OCI-LY7 (cell line): Measurements from ENCODE around the gene CLCN4. TPM values are rescaled to one million over a fixed set of nuclear protein-coding genes. Genes with fewer than 3 reads are reported as not detected.
A peak's percentile ranks its signal among the peaks of the same experiment; 100 is the strongest.

ENCODE experiments used
- BruUV-seq: library from RNA; stranded (reverse); fragments of 400-500 nt; replicated peaks from 2 replicates; lab custom pipeline; 2021; lab: Mats Ljungman, UMichigan
- CTCF ChIA-PET: fragments of 300-600 bp; sonication (Branson Sonifier 250); formaldehyde crosslinking; loops from one replicate; lab custom pipeline; 2022; ENCODE audit warnings: antibody characterized with exemption; ENCODE audit not compliant: unreplicated experiment; lab: Charles Lee
- POLR2A ChIA-PET: fragments of 300-600 bp; sonication (Branson Sonifier 250); formaldehyde crosslinking; loops from one replicate; lab custom pipeline; 2022; ENCODE audit warnings: antibody characterized with exemption; lab: Charles Lee
- DNase-seq: peaks from one replicate; pipeline ENCODE4 v3.0.0-alpha.2; 2015; ENCODE audit warnings: low spot score
- H2AFZ ChIP-seq: fragments of 200-600 bp; sonication (generic), shearing (Covaris generic); 2 replicates; pipeline ENCODE4 v1.6.1; 2014; ENCODE audit warnings: mild to moderate bottlenecking, antibody characterized with exemption, low read length, moderate library complexity
- H3K27ac ChIP-seq: fragments of 200-600 bp; sonication (generic); 2 replicates; pipeline ENCODE4 v1.5.1; 2014; ENCODE audit warnings: mixed run types, low read depth, mild to moderate bottlenecking, moderate library complexity, low read length, inconsistent platforms; ENCODE audit not compliant: poor library complexity, severe bottlenecking
- H3K36me3 ChIP-seq: fragments of 200-600 bp; sonication (generic); 2 replicates; pipeline ENCODE4 v1.6.1; 2014; ENCODE audit warnings: mild to moderate bottlenecking, antibody characterized with exemption, low read length, moderate library complexity, mixed read lengths; ENCODE audit not compliant: insufficient read depth
- H3K4me1 ChIP-seq: fragments of 200-600 bp; sonication (generic); 2 replicates; pipeline ENCODE4 v1.5.1; 2014; ENCODE audit warnings: mild to moderate bottlenecking, low read length; ENCODE audit not compliant: insufficient read depth, poor library complexity, severe bottlenecking
- H3K4me2 ChIP-seq: fragments of 200-600 bp; sonication (generic); 2 replicates; pipeline ENCODE4 v1.6.1; 2014; ENCODE audit warnings: mild to moderate bottlenecking, low read length
- H3K4me3 ChIP-seq: fragments of 200-600 bp; sonication (generic); 2 replicates; pipeline ENCODE4 v1.5.1; 2014; ENCODE audit warnings: mild to moderate bottlenecking, low read depth, low read length; ENCODE audit not compliant: poor library complexity, severe bottlenecking
- H3K79me2 ChIP-seq: fragments of 200-600 bp; sonication (generic); 2 replicates; pipeline ENCODE4 v1.6.1; 2016; ENCODE audit warnings: low read depth, mild to moderate bottlenecking, low read length, moderate library complexity, mixed read lengths; ENCODE audit not compliant: insufficient read depth
- H3K9me2 ChIP-seq: fragments of 200-600 bp; sonication (generic); 2 replicates; pipeline ENCODE4 v1.6.1; 2016; ENCODE audit warnings: mild to moderate bottlenecking, low read length, mixed read lengths; ENCODE audit not compliant: insufficient read depth
- H3K9me3 ChIP-seq: fragments of 200-600 bp; sonication (generic); 2 replicates; pipeline ENCODE4 v1.6.1; 2014; ENCODE audit warnings: mild to moderate bottlenecking, mixed run types, low read length, mixed read lengths
- H4K20me1 ChIP-seq: fragments of 200-600 bp; sonication (generic); 2 replicates; pipeline ENCODE4 v1.6.1; 2014; ENCODE audit warnings: mild to moderate bottlenecking, antibody characterized with exemption, low read length, moderate library complexity, mixed read lengths; ENCODE audit not compliant: insufficient read depth
- EZH2phosphoT487 ChIP-seq: fragments of 200-600 bp; sonication (generic); IDR thresholded peaks from 2 replicates; pipeline ENCODE4 v1.6.1; 2018; ENCODE audit warnings: low read depth, borderline replicate concordance, mild to moderate bottlenecking, mixed run types, antibody characterized with exemption, low read length, moderate library complexity, mixed read lengths
- intact Hi-C: fragments of 100-400 bp; cut with micrococcal nuclease; formaldehyde crosslinking; loops from one replicate; pipeline ENCODE4 v1.10.0; 2022; ENCODE audit not compliant: unreplicated experiment
- total RNA-seq, 2 experiments: library from RNA; depleted of rRNA in 1 of 2; stranded (reverse); fragments of >200 nt in 1 of 2; shearing (Covaris generic) in 1 of 2; gene quantifications; 2 replicates each; pipeline ENCODE4 v1.2.3, GENCODE V29; 2014 to 2022
- TF ChIP-seq, protein P1 (sequence below): fragments of 200-600 bp; sonication (generic); conservative IDR thresholded peaks from 2 replicates; pipeline ENCODE4 v1.5.1; 2014; ENCODE audit warnings: mild to moderate bottlenecking, antibody characterized with exemption, low read length, moderate library complexity, mixed read lengths

The CLCN4 gene
- total RNA-seq, 2 experiments from 2014 or later: 7.8 to 9.7 TPM

DNA sequence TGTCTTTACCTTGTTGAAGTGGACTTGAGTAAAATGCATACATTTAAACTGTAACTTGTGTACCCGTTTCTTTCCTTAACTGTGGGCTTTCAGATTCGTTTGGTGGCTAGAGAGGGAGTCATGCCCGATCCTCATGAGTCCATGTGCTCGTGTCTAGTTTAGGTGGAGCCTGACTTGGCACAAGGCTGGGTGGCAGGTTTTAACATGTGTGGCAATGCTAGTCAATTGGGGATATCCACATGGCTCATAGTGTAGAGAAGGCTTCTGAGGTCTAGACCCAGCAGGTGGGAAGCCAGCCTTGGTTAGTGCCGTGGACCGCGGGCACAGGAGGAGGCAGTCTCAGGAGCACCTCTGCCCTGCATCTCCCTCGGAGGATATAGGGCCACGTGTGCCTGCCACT, 48.5 kb upstream of the CLCN4 start:
- Histone ChIP-seq H2AFZ (no peak overlapping the region), H3K4me3 (peak overlapping the region; percentile 45), H3K4me1 (peaks cover 83% of the 10 kb centered on the region), H3K79me2 (peaks cover 26% of the 10 kb centered on the region; the same call in 1 of the 2 replicates), H3K9me3 (no peaks in the 10 kb centered on the region), H4K20me1 (no peaks in the 10 kb centered on the region), H3K9me2 (no peaks in the 10 kb centered on the region), H3K4me2 (peak overlapping the region; percentile 79), H3K27ac (peak overlapping the region; percentile 100), H3K36me3 (peaks cover 25% of the 10 kb centered on the region)
- DNase-seq: no peak
- ChIA-PET CTCF (no interaction called here), POLR2A (interaction anchor here (0.7 to 8.1 kb wide), 4 partner anchors 11 to 50 kb away, joined by 4 to 77 read pairs (median 7); no protein-coding TSS in a partner anchor)
- no TSS peak for BruUV-seq
- TF ChIP-seq, protein P1, sequence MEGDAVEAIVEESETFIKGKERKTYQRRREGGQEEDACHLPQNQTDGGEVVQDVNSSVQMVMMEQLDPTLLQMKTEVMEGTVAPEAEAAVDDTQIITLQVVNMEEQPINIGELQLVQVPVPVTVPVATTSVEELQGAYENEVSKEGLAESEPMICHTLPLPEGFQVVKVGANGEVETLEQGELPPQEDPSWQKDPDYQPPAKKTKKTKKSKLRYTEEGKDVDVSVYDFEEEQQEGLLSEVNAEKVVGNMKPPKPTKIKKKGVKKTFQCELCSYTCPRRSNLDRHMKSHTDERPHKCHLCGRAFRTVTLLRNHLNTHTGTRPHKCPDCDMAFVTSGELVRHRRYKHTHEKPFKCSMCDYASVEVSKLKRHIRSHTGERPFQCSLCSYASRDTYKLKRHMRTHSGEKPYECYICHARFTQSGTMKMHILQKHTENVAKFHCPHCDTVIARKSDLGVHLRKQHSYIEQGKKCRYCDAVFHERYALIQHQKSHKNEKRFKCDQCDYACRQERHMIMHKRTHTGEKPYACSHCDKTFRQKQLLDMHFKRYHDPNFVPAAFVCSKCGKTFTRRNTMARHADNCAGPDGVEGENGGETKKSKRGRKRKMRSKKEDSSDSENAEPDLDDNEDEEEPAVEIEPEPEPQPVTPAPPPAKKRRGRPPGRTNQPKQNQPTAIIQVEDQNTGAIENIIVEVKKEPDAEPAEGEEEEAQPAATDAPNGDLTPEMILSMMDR: no peak
- TF ChIP-seq EZH2phosphoT487: no peak
- intact Hi-C loops: no loop called here

DNA sequence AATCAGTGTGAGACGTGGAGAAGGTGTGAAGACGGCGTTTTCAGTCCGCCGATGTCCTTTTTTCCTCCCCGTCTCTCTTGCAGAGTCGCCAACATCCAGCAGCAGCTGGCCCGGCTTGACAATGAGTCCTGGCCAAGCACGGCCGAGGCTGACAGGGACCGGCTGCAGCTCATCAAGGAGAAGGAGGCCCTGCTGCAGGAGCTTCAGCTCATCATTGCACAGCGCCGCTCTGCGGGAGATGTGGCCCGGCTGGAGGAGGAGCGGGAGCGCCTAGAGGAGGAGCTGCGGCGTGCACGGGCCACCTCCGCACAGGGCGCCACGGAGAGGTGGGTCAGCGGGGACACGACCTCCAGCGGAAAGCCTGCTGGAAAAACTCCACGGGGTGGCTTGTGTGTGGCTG, 47.1 kb upstream of the CLCN4 start:
- no peak overlapping the region for H3K4me3 ChIP-seq
- ChIA-PET CTCF (interaction anchor here (1.5 kb wide), 1 partner anchor 11 kb away, joined by 3 read pairs; no protein-coding TSS in a partner anchor), POLR2A (interaction anchor here (2.1 to 8.1 kb wide), 2 partner anchors 14 to 27 kb away, joined by 9 to 77 read pairs; no protein-coding TSS in a partner anchor)
- DNase-seq: no peak
- no TSS peak for BruUV-seq
- intact Hi-C loops: loop anchor here (2.0 kb wide), 1 partner anchor 27 kb away; no protein-coding TSS in a partner anchor
- no peaks in the 10 kb centered on the region for H4K20me1 ChIP-seq
- no peak overlapping the region for H2AFZ ChIP-seq
- H3K9me2 ChIP-seq: no peaks in the 10 kb centered on the region
- H3K79me2 ChIP-seq: peaks cover 38% of the 10 kb centered on the region; the same call in 1 of the 2 replicates
- H3K4me2 ChIP-seq: peak overlapping the region; percentile 72
- H3K27ac ChIP-seq: peak overlapping the region; percentile 100
- TF ChIP-seq, protein P1: no peak
- no peak for TF ChIP-seq EZH2phosphoT487
- peaks cover 18% of the 10 kb centered on the region; the same call in 1 of the 2 replicates for H3K36me3 ChIP-seq
- H3K4me1 ChIP-seq: peaks cover 96% of the 10 kb centered on the region
- H3K9me3 ChIP-seq: no peaks in the 10 kb centered on the region
